ENCODE data around the gene PODXL. TPM values are rescaled to one million over a fixed set of nuclear protein-coding genes. Genes with fewer than 3 reads are reported as not detected.

PODXL gene
- total RNA-seq, 1 donor = 1.4 TPM

- no peak overlapping the region for H3K27ac ChIP-seq (ENCODE audit: low read depth, low read length)
- no peak overlapping the region for H3K4me2 ChIP-seq (ENCODE audit: insufficient read depth, low read length)
- no peak overlapping the region for H2AFZ ChIP-seq (ENCODE audit: low read length)
- peak; percentile 15 for DNase-seq (ENCODE audit: insufficient read length, low spot score, missing footprints)
- TF ChIP-seq, protein P1, sequence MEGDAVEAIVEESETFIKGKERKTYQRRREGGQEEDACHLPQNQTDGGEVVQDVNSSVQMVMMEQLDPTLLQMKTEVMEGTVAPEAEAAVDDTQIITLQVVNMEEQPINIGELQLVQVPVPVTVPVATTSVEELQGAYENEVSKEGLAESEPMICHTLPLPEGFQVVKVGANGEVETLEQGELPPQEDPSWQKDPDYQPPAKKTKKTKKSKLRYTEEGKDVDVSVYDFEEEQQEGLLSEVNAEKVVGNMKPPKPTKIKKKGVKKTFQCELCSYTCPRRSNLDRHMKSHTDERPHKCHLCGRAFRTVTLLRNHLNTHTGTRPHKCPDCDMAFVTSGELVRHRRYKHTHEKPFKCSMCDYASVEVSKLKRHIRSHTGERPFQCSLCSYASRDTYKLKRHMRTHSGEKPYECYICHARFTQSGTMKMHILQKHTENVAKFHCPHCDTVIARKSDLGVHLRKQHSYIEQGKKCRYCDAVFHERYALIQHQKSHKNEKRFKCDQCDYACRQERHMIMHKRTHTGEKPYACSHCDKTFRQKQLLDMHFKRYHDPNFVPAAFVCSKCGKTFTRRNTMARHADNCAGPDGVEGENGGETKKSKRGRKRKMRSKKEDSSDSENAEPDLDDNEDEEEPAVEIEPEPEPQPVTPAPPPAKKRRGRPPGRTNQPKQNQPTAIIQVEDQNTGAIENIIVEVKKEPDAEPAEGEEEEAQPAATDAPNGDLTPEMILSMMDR (IDR thresholded peaks at IDR 0.05; ENCODE audit: extremely low read depth, low read depth, low read length) = no peak
- H3K4me1 ChIP-seq (ENCODE audit: insufficient read depth, low read length) = peaks cover 6% of the 10 kb centered on the region
- H3K27me3 ChIP-seq (ENCODE audit: insufficient read depth, low read length) = no peaks in the 10 kb centered on the region
- H3K36me3 ChIP-seq (ENCODE audit: insufficient read depth, low read length) = no peaks in the 10 kb centered on the region
- no peaks in the 10 kb centered on the region for H3K9me3 ChIP-seq (ENCODE audit: low read depth, low read length)
- H3K4me3 ChIP-seq (ENCODE audit: insufficient read depth, low read length) = no peak overlapping the region
- peaks cover 22% of the 10 kb centered on the region for H3K79me2 ChIP-seq (ENCODE audit: insufficient read depth, low read length)
- H4K20me1 ChIP-seq (ENCODE audit: insufficient read depth, low read length) = no peaks in the 10 kb centered on the region
Observed at GRCh38 chr7:131524703-131525102, 31.7 kb downstream of the PODXL start.

DNA sequence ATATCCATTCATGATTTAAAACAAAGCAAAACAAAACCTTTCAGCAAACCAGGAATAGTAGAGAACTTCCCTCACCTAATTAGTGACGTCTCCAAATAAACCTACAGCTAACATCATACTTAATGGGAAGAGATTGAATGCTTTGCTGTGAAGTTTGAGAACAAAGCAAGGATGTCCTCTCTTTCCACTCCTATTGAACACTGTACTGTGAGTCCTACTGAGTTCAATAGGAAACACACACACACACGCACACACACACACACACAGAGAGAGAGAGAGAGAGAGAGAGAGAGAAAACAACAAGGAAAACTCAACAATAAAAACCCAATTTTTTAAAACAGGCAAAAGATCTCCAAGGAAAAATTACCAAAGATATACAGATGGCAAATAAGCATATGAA, 32.3 kb downstream of the PODXL start:
- TF ChIP-seq, protein P1 (IDR thresholded peaks at IDR 0.05; ENCODE audit: extremely low read depth, low read depth, low read length) = no peak
- no peaks in the 10 kb centered on the region for H4K20me1 ChIP-seq (ENCODE audit: insufficient read depth, low read length)
- no peak overlapping the region for H3K4me2 ChIP-seq (ENCODE audit: insufficient read depth, low read length)
- no peaks in the 10 kb centered on the region for H3K36me3 ChIP-seq (ENCODE audit: insufficient read depth, low read length)
- no peaks in the 10 kb centered on the region for H3K27me3 ChIP-seq (ENCODE audit: insufficient read depth, low read length)
- H3K4me1 ChIP-seq (ENCODE audit: insufficient read depth, low read length) = peaks cover 6% of the 10 kb centered on the region
- no peaks in the 10 kb centered on the region for H3K9me3 ChIP-seq (ENCODE audit: low read depth, low read length)
- H2AFZ ChIP-seq (ENCODE audit: low read length) = no peak overlapping the region
- DNase-seq (ENCODE audit: insufficient read length, low spot score, missing footprints) = no peak
- H3K79me2 ChIP-seq (ENCODE audit: insufficient read depth, low read length) = peaks cover 22% of the 10 kb centered on the region
- no peak overlapping the region for H3K27ac ChIP-seq (ENCODE audit: low read depth, low read length)
- no peak overlapping the region for H3K4me3 ChIP-seq (ENCODE audit: insufficient read depth, low read length)

- H3K4me2 ChIP-seq (ENCODE audit: insufficient read depth, low read length) = peak overlapping the region; percentile 86
- no peaks in the 10 kb centered on the region for H4K20me1 ChIP-seq (ENCODE audit: insufficient read depth, low read length)
- DNase-seq (ENCODE audit: insufficient read length, low spot score, missing footprints) = peak; percentile 49
- H3K27me3 ChIP-seq (ENCODE audit: insufficient read depth, low read length) = no peaks in the 10 kb centered on the region
- peak overlapping the region; percentile 59 for H3K4me3 ChIP-seq (ENCODE audit: insufficient read depth, low read length)
- no peaks in the 10 kb centered on the region for H3K36me3 ChIP-seq (ENCODE audit: insufficient read depth, low read length)
- TF ChIP-seq, protein P1 (IDR thresholded peaks at IDR 0.05; ENCODE audit: extremely low read depth, low read depth, low read length) = no peak
- H3K9me3 ChIP-seq (ENCODE audit: low read depth, low read length) = no peaks in the 10 kb centered on the region
- H3K79me2 ChIP-seq (ENCODE audit: insufficient read depth, low read length) = peaks cover 24% of the 10 kb centered on the region
- H3K27ac ChIP-seq (ENCODE audit: low read depth, low read length) = peak overlapping the region; percentile 30
- H2AFZ ChIP-seq (ENCODE audit: low read length) = peak overlapping the region; percentile 95
- H3K4me1 ChIP-seq (ENCODE audit: insufficient read depth, low read length) = peaks cover 6% of the 10 kb centered on the region
Observed at GRCh38 chr7:131522325-131522930, 34.0 kb downstream of the PODXL start.

- H3K4me1 ChIP-seq (ENCODE audit: insufficient read depth, low read length) = peaks cover 6% of the 10 kb centered on the region
- H3K4me3 ChIP-seq (ENCODE audit: insufficient read depth, low read length) = no peak overlapping the region
- H3K9me3 ChIP-seq (ENCODE audit: low read depth, low read length) = no peaks in the 10 kb centered on the region
- peak; percentile 69 for DNase-seq (ENCODE audit: insufficient read length, low spot score, missing footprints)
- TF ChIP-seq, protein P1 (IDR thresholded peaks at IDR 0.05; ENCODE audit: extremely low read depth, low read depth, low read length) = no peak
- H3K27me3 ChIP-seq (ENCODE audit: insufficient read depth, low read length) = no peaks in the 10 kb centered on the region
- no peak overlapping the region for H2AFZ ChIP-seq (ENCODE audit: low read length)
- no peak overlapping the region for H3K27ac ChIP-seq (ENCODE audit: low read depth, low read length)
- H3K4me2 ChIP-seq (ENCODE audit: insufficient read depth, low read length) = no peak overlapping the region
- H3K79me2 ChIP-seq (ENCODE audit: insufficient read depth, low read length) = peaks cover 23% of the 10 kb centered on the region
- H4K20me1 ChIP-seq (ENCODE audit: insufficient read depth, low read length) = no peaks in the 10 kb centered on the region
- no peaks in the 10 kb centered on the region for H3K36me3 ChIP-seq (ENCODE audit: insufficient read depth, low read length)
Observed at GRCh38 chr7:131521651-131522163, 34.7 kb downstream of the PODXL start.
